SH-SY5Y (cell line): ENCODE measurements around the gene DNM3.

Experiments used
- GATA2 ChIP-seq: IDR thresholded peaks from 2 replicates; pipeline ENCODE4 v1.6.1; 2011; ENCODE audit warnings: mild to moderate bottlenecking, low read depth, low read length
- GATA3 ChIP-seq: IDR thresholded peaks from 2 replicates; pipeline ENCODE4 v1.6.1; 2011; ENCODE audit warnings: low read depth, mild to moderate bottlenecking, low read length, moderate library complexity

GRCh38 chr1:172208635-172209034 lies 367.3 kb downstream of the DNM3 start:
- TF ChIP-seq GATA2: no peak
- TF ChIP-seq GATA3: no peak
